Kidney capillary endothelial cell (primary cell): ENCODE results near the gene TOR1AIP2.
"Not testable (repeated sequence)": the region's sequence is repeated elsewhere in the genome, so short reads cannot be mapped to it uniquely, and the experiment has no call there.

Source experiments
- DNase-seq: peaks from one replicate; pipeline ENCODE4 v3.0.0-alpha.2; 2018; ENCODE audit warnings: low spot score

TOR1AIP2 gene

GRCh38 chr1:179875596-179876299, 1.9 kb downstream of the TOR1AIP2 start:
- no peak for DNase-seq

GRCh38 chr1:179873438-179873851, 4.2 kb downstream of the TOR1AIP2 start:
- no peak for DNase-seq

GRCh38 chr1:179872558-179872957, 5.0 kb downstream of the TOR1AIP2 start:
- DNase-seq = no peak

- DNase-seq = no peak
Measured at GRCh38 chr1:179871940-179872339, 5.7 kb downstream of the TOR1AIP2 start.

GRCh38 chr1:179870870-179871269, 6.7 kb downstream of the TOR1AIP2 start:
- no peak for DNase-seq

- DNase-seq = peak; percentile 37
Measured at GRCh38 chr1:179867493-179868330, 9.9 kb downstream of the TOR1AIP2 start.

- DNase-seq = no peak
Measured at GRCh38 chr1:179866616-179867015, 11.0 kb downstream of the TOR1AIP2 start.

GRCh38 chr1:179865377-179865776, 12.2 kb downstream of the TOR1AIP2 start:
- no peak for DNase-seq

GRCh38 chr1:179860652-179861051, 17.0 kb downstream of the TOR1AIP2 start:
- no peak for DNase-seq

GRCh38 chr1:179857009-179857408, 20.6 kb downstream of the TOR1AIP2 start:
- DNase-seq = no peak

GRCh38 chr1:179856296-179856695, 21.3 kb downstream of the TOR1AIP2 start:
- DNase-seq = no peak

- DNase-seq = not testable (repeated sequence)
Measured at GRCh38 chr1:179855831-179856230, 21.8 kb downstream of the TOR1AIP2 start.

GRCh38 chr1:179853102-179853501, 24.5 kb downstream of the TOR1AIP2 start:
- no peak for DNase-seq

- DNase-seq = no peak
Measured at GRCh38 chr1:179848233-179848632, 29.4 kb downstream of the TOR1AIP2 start.

GRCh38 chr1:179840107-179840506, 37.5 kb downstream of the TOR1AIP2 start:
- DNase-seq = no peak

- DNase-seq = not testable (repeated sequence)
Measured at GRCh38 chr1:179836686-179837445, 40.7 kb downstream of the TOR1AIP2 start.

- DNase-seq = no peak
Measured at GRCh38 chr1:179831852-179832699, 45.5 kb downstream of the TOR1AIP2 start.

GRCh38 chr1:179831225-179831624, 46.4 kb downstream of the TOR1AIP2 start:
- DNase-seq = no peak

- no peak for DNase-seq
Measured at GRCh38 chr1:179828554-179829110, 49.0 kb downstream of the TOR1AIP2 start.

- DNase-seq = no peak
Measured at GRCh38 chr1:179826626-179827280, 50.9 kb downstream of the TOR1AIP2 start.
